HG02623 (cell line): ENCODE results near the gene AGO3.
"Not testable (repeated sequence)": the region's sequence is repeated elsewhere in the genome, so short reads cannot be mapped to it uniquely, and the experiment has no call there.

Experiments
- ATAC-seq: cut with Tn5 transposase; IDR thresholded peaks from one replicate; pipeline ENCODE4 v1.9.1; 2021; ENCODE audit warnings: moderate library complexity; ENCODE audit not compliant: unreplicated experiment

AGO3 gene

DNA sequence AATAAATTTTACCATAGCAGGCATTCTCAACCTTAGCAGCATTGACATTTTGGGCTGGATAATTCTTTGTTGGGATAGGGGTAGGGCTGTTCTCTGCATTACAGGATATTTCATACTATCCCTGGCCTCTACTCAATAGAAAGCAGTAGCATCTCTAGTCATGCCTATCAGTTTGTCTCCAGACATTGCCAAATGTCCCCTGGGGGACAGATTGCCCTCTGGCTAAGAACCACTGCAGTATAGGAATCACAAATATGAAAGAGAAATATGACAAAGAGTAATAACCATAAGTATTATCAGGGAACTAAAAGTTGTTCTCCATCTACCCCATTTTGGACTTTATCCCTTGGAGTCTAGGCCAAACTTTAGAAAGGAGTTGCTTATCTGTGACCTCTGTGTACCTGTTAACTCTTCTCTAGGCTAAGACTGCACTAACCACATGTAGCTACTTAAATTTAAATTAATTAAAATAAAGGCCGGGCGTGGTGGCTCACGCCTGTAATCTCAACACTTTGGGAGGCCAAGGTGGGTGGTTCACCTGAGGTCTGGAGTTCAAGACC lies 76.1 kb downstream of the AGO3 start:
- no peak for ATAC-seq

- ATAC-seq = no peak
Measured at GRCh38 chr1:36007741-36008140, 76.8 kb downstream of the AGO3 start.

DNA sequence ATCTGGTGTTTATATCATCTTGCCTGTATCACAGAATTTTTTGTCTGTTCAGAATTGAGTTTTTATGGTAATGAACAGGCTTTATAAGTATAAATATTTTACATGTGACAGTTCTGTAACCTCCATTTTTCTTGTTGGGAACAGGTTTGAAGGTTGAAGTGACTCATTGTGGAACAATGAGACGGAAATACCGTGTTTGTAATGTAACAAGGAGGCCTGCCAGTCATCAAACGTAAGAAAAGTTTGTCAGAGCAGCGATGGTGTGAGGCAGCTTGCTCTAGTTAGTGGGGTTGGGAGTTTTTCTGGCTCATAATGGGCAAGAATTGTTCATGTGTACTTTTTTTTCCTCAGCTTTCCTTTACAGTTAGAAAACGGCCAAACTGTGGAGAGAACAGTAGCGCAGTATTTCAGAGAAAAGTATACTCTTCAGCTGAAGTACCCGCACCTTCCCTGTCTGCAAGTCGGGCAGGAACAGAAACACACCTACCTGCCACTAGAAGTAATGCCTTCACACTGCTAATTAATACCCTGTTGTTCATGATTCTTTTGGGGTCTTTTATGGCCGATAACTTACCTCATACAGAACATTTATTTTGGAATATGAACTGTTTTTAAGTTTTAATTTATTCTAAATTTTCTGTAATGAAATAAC lies 77.8 kb downstream of the AGO3 start:
- no peak for ATAC-seq

GRCh38 chr1:36014722-36015220 lies 83.9 kb downstream of the AGO3 start:
- no peak for ATAC-seq

DNA sequence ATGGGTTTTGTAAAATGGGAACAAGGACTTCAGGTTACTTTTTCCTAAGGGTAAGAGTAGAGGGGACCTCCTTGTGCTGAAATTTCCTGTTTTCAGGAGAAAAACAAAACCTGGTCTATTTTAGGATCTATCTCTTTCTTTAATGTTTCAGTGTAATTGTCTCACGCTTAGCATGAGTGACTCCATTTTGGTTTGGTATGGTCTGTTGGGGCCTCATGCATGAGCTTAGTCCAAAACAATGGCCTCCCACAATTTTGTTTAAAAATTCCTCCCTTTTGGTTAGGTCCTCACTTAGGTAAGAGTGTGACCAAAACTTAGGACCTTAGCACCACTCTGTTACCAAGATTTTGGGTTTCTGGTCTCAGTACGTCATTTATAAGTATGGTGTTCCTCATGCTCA lies 85.8 kb downstream of the AGO3 start:
- ATAC-seq = no peak

- ATAC-seq = no peak
Measured at GRCh38 chr1:36023098-36023769, 92.3 kb downstream of the AGO3 start.

DNA sequence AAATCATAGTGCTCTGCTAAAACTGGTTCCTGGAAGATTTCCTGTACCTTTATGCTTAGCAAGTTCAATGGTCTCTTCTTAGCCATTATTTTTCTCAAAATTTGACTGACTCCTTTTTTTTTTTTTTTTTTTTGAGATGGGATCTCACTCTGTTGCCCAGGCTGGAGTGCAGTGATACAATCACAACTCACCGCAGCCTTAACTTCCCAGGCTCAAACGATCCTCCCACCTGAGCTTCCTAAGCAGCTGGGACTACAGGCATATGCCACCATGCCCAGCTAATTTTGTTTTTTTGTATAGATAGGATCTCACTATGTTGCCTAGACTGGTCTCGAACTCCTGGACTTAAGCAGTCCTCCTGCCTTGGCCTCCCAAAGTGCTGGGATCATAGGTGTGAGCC lies 93.1 kb downstream of the AGO3 start:
- ATAC-seq = not testable (repeated sequence)

DNA sequence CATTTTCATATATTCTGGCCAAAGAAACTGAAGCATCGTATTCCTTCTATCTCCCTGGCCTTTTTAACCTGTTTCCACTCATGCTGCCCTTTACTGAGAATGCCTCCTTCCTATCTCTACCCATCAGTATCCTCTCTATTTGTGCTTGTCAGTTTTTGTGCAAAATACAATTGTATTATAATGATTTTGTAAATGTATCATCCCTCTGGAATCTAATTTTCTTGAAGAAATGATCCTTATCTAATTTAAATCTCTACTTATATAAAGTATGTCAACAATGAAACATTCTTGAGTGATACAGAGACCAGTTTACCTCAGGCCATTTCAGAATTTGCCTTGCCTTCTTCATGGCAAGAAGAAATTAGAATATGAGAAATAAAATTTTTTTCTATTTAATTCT lies 93.9 kb downstream of the AGO3 start:
- no peak for ATAC-seq

GRCh38 chr1:36027766-36028165 lies 96.9 kb downstream of the AGO3 start:
- ATAC-seq = no peak

DNA sequence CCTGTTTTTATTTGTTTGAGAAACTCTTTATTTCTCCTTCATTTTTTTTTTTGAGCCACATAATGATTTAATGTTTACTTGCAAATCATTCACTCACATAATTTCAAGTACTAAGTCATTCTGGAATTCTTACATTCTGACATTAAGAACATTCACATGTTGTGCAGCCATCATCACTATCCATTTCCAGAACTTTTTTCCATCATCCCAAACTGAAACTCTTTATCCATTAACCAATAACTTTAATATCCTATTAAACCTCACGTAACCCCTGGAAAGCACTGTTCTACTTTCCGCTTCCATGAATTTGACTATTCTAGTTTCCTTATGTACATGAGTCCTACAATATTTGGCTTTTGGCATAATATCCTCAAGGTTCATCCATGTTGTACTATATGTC lies 100.5 kb downstream of the AGO3 start:
- no peak for ATAC-seq

GRCh38 chr1:36034692-36035091 lies 103.8 kb downstream of the AGO3 start:
- ATAC-seq = no peak

GRCh38 chr1:36035154-36035553 lies 104.2 kb downstream of the AGO3 start:
- no peak for ATAC-seq

- ATAC-seq = no peak
Measured at GRCh38 chr1:36040238-36040637, 109.3 kb downstream of the AGO3 start.

DNA sequence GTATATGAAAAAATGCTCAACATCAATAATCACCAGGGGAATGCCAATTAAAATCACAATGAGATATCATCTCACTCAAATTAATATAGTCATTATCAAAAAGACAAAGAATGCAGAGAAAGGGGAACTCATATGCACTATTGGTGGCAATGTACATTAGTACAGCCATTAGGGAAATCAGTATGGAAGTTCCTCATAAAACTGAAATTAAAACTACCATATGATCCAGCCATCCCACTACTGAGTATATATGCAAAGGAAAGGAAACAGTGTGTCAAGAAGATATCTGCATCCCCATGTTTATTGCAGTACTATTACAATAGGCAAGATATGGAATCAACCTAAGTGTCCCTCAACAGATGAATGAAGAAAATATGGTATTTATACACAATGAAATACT lies 120.9 kb downstream of the AGO3 start:
- ATAC-seq = no peak

GRCh38 chr1:36053978-36054377 lies 123.1 kb downstream of the AGO3 start:
- ATAC-seq = no peak

DNA sequence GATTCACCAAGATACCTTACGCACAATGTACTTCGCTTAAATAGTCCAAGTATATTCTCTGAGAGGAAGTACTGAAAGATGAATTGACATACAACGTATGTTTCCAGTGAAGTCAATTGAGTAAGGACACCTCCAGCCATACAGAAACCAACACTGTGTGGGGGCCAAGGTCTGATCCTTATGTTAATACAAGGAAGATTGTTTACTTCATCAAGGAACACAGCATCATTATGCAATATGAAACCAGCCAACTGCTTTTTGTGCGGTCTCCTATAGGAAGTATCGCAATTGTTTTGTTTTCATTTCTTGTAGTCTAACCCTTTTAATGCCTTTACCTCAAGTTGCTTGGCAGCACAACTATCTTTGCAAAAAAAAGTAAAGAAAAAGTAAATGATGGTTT lies 124.8 kb downstream of the AGO3 start:
- no peak for ATAC-seq

GRCh38 chr1:36062315-36062714 lies 131.4 kb downstream of the AGO3 start:
- ATAC-seq = no peak

- no peak for ATAC-seq
Measured at GRCh38 chr1:36067871-36068270, 137.0 kb downstream of the AGO3 start.

DNA sequence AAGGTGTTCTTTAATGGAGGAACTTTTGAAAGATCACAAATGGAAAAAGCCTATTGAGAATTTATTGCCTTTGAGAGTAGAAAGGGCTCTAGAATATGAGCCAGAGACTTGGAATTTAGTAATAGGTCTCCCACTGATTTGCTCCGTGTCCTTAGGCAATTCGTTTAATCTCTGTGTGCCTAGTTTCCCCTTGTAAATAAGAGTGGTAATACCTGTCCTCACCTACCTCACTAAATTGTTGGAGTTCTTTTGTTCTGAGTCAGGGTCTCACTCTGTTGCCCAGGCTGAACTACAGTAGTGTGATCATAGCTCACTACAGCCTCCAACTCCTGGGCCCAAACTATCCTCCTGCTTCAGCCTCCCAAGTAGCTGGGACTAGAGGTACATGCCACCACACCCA lies 138.0 kb downstream of the AGO3 start:
- ATAC-seq = no peak

- no peak for ATAC-seq
Measured at GRCh38 chr1:36070349-36070748, 139.4 kb downstream of the AGO3 start.

DNA sequence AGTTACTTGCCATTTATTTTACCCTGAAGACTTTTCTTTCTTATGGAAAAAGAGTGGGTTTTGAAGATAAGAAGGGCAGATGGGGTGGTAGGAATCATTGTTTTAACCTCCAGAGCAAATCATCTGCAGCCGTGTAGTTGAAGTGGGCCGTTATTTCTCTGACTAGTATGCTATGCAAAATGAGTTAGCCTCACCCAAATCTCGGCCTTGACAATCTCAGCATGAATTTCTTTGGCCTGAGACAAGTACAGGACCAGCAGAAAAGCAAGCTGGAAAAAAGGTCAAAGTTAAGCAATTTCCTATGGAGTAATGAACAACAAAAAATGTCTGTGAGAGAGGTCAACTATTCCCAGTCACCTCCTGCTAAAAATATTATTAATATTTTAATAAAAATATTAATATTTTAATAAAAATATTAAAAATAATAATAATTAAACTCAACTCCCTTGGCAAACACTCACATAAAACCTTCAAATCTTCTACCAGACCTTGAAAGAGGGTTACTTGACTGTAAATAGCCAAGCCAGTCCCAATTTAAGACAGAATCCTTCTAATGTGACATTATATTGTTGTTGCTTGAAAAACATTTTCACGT lies 146.2 kb downstream of the AGO3 start:
- ATAC-seq = no peak

DNA sequence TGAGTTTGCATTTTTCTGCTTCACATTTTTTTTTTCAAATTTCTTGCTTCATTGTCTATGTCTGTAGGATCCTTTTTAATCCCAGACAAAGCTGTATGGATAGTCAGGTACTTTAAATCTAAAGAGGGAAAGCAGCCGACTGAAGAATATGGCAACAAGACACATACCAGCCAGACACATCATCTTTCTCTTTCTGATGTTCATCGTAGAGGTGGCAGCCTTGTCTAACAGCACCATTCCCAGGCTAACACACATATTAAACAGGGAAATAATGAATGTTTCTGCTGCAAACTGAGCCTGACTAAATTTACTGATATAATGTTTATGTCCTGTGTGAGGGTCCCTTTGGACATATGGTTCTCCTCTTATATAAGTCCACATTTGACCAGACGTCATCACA lies 149.3 kb downstream of the AGO3 start:
- no peak for ATAC-seq
